Measurements from ENCODE around the gene MCM9.

DNA sequence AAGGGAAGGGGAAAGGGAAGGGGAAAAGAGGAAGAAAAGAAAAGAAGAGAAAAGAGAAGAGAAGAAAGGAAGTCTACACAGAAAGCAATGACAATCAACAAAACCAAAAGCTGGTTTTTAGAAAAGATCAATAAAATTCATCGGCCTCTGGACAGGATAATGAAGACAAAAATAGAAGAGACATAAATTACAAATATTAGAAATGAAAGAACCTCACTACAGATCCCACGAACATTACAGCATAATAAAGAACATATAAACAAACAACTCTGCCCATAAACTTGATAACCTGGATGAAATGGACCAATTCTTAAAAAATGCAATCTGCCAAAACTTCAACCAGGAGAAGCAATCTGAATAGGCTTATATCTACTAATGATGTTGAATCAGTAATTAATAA lies 61.7 kb downstream of the MCM9 start:
- TF ChIP-seq, protein P1, sequence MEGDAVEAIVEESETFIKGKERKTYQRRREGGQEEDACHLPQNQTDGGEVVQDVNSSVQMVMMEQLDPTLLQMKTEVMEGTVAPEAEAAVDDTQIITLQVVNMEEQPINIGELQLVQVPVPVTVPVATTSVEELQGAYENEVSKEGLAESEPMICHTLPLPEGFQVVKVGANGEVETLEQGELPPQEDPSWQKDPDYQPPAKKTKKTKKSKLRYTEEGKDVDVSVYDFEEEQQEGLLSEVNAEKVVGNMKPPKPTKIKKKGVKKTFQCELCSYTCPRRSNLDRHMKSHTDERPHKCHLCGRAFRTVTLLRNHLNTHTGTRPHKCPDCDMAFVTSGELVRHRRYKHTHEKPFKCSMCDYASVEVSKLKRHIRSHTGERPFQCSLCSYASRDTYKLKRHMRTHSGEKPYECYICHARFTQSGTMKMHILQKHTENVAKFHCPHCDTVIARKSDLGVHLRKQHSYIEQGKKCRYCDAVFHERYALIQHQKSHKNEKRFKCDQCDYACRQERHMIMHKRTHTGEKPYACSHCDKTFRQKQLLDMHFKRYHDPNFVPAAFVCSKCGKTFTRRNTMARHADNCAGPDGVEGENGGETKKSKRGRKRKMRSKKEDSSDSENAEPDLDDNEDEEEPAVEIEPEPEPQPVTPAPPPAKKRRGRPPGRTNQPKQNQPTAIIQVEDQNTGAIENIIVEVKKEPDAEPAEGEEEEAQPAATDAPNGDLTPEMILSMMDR (IDR thresholded peaks at IDR 0.05; ENCODE audit: insufficient read depth, low read depth, low read length): no peak
- no peak for TF ChIP-seq EZH2 (IDR thresholded peaks at IDR 0.05; ENCODE audit: insufficient read depth, low read length)

All from astrocyte (in vitro differentiated cells and primary cell).